GM21367 (cell line): ENCODE measurements around the gene GNPDA1.

ENCODE experiments used
- ATAC-seq: cut with Tn5 transposase; IDR thresholded peaks from one replicate; pipeline ENCODE4 v1.9.1; 2021; ENCODE audit not compliant: unreplicated experiment

GNPDA1 gene

DNA sequence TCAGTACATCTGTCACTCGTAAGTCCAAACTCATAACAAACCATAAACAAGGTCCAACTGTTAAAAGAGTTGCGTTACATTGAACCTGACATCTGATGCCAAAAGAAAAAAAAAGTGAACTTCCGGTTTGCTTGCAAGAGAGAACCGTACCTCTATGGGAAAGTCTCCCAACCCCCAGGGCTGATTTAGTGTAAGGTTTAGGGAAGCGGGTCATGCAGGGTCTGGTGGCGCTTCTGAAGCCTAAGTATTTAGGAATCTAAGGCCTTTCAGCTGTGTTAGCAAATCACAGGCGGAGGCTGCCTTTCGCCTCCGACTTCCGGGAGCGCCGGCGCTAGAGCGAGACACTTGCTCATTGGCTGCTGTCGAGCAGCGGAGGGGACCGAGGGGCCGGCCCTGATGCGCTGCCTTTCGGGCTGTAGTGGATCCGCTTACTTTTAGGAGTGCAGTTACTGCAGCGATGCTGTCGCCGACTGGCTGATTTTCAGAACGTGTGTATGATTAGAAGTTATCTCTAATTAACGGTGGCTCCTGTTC lies 12.0 kb upstream of the GNPDA1 start:
- peak; percentile 100 for ATAC-seq

DNA sequence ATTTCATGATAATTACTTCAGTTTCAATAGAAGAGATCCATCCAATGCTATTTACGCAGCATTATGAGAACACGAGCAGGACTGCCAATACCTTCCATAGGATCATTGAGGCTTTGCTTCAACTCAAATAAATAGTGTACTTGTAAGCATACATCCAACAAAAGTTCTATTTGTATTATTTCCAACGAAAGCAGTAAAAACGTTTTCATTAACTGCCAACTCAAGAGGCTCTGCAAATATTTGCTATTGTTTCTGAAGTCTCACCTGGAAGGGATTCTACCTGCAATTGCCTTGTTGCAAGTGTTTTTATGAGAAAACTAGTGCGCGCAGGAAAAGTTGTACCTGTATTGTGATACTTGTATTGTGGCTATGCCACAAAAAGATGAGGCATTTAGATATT lies 11.0 kb upstream of the GNPDA1 start:
- ATAC-seq, result no peak

DNA sequence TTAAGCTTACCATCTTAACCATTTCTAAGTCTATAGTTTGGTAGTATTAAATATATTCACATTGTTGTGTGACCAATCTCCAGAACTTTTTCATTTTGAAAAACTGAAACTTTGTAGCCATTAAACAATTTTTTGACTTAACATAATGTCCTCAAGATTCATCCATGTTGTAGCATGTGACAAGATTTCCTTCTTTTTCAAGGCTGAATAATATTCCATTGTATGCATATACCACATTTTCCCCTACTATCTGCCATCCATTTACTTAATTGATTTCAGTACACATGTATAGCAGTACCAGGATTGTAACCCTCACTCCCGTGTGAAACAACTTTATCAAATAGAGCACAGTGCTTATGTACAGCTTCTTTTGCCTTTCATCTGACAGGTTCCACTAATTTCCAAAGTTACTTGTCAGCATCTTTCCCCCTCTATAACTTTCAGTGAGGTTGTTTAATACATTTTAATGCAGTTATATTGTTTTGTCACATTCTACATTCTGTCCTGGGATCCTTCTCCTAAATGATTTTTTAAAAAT lies 7.4 kb upstream of the GNPDA1 start:
- no peak for ATAC-seq

DNA sequence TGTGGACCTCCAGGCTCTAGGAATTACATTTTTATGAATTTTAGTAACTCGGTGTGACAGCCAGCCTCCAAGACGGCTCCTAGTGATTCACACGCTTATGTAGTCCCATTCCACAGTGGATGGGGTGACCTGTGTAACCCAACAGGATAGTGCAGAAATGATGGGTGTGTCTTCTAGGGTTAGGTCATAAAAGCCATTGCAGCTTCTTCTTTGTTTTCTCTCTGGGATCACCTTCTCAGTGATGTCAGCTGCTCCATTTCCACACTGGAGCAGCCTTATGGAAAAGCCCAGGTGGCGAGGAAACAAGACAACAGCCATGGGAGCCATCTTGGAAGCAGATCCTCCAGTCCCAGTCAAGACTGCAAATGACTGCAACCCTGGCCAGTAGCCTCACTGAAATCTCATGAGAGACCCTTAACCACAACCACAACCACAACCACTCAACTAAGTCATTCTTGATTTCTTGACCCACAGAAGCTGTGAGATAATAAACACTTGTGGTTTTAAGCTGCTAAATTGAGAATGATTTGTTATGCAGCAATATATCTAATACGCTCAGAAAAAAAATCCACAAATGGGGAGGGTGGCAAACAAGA lies 5.1 kb upstream of the GNPDA1 start:
- no peak for ATAC-seq

DNA sequence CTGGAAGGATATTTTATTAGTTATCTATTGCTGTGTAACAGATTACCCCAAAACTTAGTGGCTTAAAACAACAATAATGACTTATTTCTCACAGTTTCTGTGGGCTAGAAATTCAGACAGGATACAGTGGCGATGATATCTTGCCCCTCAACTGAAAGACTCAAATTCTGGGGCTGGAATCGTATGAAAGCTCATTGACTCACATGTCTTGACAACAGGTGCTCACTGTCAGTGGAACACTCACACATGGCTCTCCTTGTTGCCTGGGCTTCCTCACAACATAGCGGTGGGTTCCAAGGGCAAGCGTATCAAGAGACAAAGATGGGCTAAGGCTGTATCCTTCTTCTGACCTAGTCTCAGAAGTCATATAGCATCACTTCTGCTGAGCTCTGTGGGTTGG lies 3.7 kb upstream of the GNPDA1 start:
- ATAC-seq, result peak; percentile 22

DNA sequence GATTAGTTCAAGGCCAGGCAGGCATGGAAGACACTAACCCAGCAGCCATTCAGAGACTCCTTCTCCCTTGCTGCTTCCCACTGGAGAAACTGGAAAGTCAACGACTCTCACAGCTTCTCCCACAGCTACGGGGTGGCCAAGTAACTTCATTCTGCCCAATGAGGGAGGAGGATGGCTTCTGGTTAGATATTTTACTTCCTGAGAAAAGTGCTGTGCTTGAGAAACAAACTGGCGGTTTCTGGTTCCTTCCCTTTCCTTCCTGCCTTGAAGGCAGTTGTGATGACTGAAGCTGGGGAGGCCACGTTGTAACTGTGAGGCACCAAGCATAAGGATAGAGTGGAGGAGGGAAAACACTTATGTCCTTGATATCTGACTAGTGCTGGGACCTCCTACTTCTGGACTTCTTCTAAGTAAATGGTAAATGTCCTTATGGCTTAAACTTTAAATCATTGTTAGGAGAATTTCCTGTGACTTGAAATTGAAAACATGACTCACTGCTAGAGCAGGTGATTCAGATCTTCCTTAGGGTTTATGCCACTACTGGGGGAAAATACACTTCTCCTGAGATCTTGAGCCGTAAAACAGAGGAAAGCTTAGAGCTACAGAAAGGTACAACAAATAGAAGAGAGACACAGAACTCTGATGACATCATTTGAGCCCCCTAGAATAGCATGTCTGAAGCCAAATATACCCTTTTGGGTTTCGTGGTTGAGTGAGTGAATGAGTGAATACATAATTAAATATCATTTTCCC lies 3.1 kb upstream of the GNPDA1 start:
- ATAC-seq, result peak; percentile 39

DNA sequence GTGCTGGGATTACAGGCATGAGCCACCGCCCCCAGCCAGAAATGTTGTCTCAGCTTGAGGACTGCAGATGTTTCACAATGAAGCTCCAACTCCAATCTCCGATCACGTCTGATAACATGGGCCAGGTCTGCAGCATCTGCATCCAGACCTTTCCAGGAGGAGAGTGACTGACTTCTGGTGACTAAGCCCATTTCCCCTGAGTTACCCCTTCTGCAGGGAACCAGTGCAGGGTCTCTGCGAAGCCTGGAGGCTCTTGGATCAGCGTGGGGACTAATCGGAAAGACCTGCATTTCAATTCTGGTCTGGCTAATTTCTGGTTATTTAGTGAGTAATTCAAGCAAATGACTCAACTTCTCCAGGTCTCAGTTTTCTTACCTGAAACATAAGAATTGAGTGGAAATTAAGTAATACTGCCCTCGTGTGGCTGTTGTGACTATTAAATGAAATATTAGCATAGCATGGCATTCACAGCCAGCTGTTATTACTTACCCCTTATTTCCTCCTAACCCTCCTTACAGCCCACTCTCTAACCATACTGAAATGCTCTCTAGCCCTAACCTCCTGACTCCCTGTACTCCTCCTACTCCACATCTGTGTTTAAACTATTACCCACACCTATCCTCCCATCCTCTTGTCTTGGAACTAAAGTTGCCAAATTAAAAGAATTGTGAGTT lies 2.2 kb upstream of the GNPDA1 start:
- no peak for ATAC-seq

DNA sequence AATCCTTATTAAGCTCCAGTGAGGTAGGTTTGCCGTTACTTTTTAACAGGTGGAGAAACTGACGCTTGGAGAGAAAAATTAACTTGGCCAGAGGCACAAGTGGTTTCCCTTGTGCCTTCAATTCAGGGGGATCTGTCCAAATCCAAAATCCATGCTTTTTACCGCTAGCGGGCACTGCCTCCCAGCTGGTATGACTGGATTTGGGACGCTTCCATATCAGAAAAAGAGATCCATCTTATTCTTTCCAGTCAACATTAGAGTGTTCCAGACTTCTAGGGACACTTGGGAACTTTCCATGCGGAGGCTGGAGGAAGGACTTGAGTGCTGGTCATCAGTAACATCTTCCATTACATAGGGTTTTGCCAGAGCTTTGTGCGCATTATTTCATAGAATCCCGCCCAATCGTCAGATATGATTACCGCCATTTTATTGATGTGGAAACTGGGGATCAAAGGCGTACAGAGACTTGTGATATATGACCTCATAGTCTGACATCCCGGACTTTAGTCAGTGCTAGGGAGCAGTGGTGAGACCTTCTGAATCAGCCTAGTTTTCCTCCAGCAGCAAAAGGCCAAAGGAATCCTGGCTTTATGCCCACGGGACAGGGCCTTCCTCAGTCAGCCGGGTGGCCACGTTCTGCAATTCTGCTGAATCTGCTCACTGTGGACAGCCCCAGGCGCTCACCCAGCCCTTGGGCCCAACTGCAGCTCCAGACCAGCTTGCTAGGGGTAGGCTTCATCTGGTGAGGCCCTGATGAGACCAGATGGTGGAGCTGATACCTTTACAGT lies 1.1 kb upstream of the GNPDA1 start:
- no peak for ATAC-seq

DNA sequence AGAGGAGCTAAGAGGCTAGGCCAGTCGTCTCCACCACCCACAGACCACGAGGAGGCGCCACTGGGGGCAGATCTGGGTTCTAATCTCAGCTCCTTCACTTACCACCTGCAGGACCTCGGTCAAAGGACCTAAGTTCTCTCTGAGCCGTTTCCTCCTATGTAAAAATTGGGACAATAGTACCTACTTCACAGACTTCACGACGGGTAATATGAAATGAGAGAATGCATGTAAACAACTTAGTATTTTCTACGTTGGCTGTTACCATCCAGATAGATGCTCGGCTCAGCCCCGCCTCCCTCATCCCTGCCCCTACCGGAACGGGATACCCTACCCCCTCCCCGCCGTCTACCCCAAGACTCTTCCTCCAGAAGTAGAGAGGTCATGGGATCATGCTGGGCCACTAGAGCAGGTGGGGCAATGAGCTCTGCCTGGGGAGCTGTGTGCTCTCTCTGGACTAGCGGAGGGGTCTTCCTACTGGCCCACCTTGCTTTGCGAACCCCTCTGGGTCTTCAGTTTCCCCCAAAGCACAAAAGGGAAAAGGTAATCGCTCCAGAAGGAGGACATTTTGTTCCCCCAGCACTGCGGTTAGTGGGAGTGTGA lies 541 bp downstream of the GNPDA1 start:
- no peak for ATAC-seq

DNA sequence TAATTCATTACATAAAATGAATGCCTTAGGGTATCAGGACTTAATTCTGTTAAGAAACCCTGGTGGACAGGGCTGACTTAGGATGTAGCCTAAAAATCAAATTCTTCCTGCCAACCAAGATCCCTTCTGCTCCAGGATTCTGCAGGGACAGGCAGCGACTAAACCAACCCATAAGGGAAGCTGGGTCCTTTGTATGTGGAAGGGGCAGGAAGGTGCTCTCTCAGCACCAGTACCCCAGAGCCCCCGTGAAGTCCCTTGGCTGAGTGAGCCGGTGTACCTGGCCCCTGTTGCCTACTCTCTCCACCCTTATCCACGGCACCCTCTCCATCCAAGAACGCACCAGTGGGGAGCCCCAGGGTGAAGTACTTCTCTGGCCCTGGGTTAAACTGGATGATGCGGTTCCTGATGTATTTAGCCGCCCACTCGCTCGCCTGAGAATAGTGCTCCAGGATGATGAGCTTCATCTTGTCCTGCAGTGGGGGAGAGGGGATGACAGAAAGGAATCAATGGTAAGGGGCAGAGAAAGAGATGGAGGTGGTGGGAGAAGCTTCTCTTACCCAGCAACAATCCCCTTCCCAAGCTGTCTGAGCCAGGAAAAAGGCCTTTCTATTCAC lies 1.1 kb downstream of the GNPDA1 start:
- ATAC-seq, result no peak

DNA sequence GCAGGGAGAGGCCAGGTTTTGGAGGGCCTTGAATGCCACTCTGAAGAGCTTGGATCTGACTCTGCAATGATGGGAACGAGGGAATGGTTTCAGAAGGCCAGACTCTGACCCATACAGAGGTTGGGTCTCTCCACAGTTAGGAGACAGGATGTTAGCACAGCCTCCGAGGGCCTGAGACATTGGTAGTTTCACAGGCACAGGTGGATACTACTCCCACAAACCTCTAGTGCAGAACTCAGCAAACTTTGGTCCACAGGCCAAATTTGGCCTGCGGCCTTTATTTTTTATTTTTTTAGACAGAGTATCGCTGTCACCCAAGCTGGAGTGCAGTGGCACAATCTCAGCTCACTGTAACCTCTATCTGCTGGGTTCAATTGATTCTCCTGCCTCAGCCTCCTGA lies 2.9 kb downstream of the GNPDA1 start:
- ATAC-seq, result no peak

DNA sequence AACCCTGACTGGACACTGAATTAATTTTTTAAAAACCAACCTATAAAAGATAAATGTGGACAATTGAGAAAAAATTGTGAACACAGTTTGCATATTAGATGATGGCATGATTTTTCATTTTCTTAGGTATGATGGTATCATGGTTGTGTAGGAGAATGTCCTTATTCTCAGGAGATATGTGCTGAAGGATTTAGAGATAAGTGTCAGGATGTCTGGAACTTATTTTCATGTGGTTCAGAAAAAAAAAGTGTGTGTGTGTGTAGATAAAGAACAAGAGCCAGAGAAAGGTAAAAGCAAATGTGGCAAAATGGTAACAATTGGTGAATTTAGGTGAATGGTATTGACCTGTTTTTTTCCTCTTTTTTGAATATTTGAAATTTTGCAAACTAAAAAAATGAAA lies 4.0 kb downstream of the GNPDA1 start:
- ATAC-seq, result no peak

DNA sequence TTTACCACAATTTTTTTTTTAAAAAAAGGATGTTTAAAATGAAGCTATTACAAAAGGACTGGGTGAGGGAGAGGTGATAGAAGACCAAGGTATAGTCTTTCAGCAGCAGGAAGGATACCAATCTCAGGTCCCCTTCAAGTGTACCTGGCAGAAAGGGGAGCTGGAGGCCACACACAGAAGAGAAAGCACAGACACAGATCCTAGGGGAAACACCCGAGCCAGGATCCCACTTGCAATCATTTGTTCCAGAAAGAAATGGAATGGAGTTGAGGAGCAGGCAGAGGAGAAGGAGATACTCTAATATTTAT lies 5.6 kb downstream of the GNPDA1 start:
- ATAC-seq, result no peak

DNA sequence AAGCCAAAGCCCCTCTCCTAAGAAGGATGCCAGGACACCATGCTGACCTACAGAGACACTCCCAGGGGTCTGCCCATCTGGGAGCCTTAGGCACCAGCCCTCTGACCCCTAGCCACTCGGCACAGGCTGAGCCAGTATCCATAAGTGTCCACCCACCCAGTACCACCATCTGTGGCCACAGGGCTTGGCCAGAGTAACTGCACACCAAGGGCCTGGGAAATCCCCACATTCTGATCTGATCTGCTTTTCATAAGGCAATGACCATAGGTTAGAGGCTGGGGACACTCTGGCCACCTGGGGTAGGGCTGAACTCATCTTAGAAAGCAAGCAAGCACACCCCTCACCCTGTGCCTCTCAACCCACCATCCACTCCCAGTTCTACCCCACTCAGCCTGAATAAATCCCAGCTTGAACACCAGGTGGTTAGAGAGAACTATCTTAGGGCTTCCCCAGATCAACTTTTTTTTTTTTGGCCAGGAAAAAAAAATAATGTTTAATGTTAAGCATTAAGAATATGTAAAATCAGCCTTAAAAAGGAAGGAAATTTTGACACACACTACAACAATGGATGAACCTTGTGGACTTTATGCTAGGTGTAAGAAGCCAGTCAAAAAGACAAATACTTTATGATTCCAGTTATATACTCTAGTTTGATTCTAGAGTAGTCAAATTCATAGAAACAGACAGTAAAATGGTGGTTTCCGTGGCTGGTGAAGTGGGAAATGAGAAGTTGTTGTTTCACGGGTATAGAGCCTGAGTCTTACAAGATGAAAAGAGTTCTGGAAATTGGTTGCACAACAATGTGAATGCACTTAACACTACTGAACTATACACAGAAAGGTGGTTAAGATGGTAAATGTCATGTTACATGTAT lies 6.2 kb downstream of the GNPDA1 start:
- no peak for ATAC-seq

DNA sequence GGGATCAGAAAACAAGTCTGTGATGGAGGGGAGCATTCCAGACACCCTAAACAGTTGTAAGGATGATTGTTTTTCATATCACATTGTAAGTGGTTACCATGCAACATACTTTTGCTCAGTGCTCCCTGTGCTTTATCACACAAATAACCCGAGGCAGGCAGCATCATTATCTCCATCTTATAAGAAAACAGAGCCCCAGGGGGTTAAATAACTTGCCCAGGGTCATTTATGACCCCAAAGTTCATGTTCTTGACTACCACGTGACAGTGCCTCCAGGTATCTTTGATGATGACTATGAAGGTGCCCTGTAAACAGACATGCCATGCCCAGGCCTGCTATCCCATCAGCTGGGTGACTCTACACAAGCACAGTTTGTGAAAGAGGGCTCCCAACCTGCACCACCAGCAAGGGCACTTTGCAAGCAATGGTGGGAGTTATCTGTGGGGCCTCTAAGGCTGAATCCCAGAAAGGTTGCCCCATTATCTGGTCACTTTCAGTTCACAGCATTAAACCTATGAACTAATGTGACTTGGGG lies 9.5 kb downstream of the GNPDA1 start:
- ATAC-seq, result no peak

DNA sequence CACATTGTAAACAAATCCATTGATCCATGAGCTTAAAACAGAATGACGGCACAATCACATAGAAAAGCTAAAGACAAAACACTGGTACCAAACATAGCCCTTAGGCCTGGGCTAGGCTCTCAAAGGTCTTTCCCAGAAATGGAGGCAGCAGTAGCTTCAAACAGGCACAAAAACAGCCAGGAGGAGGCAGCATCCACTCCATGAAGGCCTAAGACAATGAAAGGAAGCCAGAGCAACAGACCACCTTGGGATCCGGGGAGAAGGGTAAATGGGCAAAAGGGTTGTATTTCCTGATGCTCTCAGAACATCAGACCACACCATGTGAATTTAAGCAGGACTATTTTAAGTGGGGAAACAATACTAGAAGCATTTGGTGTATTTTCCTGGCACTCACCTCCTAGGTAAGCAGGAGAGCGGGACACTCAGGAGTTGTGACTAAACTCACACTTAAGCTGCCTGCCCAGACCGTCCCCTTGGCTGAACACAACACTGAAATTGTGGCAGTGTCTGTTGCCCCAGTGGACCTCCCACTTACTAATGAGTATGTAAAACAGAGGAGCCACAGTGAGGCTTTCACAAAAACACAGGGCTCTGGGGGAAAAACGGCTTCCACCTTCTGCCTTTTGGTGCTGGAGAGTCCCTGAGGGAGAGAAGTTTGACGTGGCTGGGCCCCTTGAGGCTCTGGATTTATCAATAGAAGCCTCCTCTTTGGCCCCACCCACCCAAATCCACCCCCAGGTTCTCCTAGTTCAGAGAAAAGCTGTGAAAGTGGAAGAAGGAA lies 11.9 kb downstream of the GNPDA1 start:
- no peak for ATAC-seq

DNA sequence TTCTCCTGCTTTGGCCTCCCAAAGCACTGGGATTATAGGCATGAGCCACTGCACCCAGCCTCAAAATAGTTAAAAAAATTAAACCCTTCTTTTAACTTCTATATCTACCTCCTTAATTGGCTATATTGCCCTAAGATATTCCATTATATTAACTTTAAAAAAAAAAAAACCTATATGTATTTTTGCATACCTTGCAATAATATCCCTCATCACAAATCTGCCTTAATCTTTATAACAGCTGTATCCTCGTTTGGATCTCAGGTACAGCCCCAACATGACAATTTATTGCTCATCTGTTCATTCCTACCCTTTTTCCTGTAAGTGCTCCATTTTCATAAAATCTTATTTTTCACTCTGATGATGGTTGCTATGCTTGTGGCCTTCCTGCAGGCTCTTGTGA lies 12.7 kb downstream of the GNPDA1 start:
- ATAC-seq, result no peak

DNA sequence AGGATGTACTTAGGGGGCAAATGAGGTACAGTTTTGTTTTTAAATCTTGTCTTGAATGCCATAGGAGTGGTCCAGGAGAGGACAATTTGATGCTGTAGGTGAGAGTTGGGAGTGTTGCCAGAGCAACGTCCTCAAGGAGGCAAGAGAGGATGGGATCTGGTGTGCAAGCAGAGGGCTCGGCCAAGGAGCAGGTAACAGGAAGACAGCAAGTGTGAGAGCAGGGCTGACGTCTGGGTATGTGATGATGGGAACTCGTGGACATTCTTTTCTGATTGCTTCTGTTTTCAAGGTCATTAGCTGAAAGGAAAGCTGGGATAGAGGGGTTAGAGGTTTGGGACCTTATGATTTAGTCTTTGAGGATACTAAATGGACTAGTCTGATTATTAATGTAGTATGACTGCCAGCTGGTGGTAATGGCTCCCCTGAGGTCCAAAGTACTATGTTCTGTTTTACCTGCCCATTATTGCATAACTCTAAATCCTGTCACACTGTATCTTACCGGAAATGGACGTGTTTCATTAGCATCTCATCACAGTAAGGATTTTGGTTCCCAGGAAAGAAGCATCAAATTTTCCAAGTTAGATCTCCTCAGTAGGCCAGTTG lies 15.4 kb downstream of the GNPDA1 start:
- ATAC-seq, result no peak
